Thyroid gland (tissue), 4 donors: ENCODE data around the gene MR1. TPM values are rescaled to one million over a fixed set of nuclear protein-coding genes. Genes with fewer than 3 reads are reported as not detected.

Source experiments
- DNase-seq, 2 donors: peaks; one replicate each; pipeline ENCODE4 v3.0.0-alpha.2; 2019
- H3K27ac ChIP-seq, 3 donors: fragments of 200-600 bp; sonication (generic); 1 replicate in 2 of 3; 2 replicates in 1 of 3; pipeline ENCODE4 v1.5.1; 2016 to 2019; ENCODE audit warnings: mild to moderate bottlenecking in 1 of 3, moderate library complexity in 1 of 3
- H3K27me3 ChIP-seq: fragments of 200-600 bp; sonication (generic); one replicate; pipeline ENCODE4 v1.5.1; 2019
- H3K36me3 ChIP-seq, 2 donors: fragments of 200-600 bp; sonication (generic); one replicate each; pipeline ENCODE4 v1.5.1; 2016 to 2019
- H3K4me1 ChIP-seq, 2 donors: fragments of 200-600 bp; sonication (generic); one replicate each; pipeline ENCODE4 v1.5.1; 2017 to 2019
- H3K4me3 ChIP-seq, 3 donors: fragments of 200-600 bp; sonication (generic); replicated peaks in 1 of 3; 1 replicate in 2 of 3; 2 replicates in 1 of 3; pipeline ENCODE4 v1.5.1; 2016; ENCODE audit warnings: mild to moderate bottlenecking in 1 of 3
- H3K9me3 ChIP-seq: fragments of 200-600 bp; sonication (generic); one replicate; pipeline ENCODE4 v1.5.1; 2017
- POLR2A ChIP-seq, 2 donors: fragments of 450-650 bp; IDR thresholded peaks; one replicate each; pipeline ENCODE4 v1.6.1; 2017; ENCODE audit warnings: antibody characterized with exemption in 2 of 2, mild to moderate bottlenecking in 2 of 2, moderate library complexity in 1 of 2
- WGBS, 2 donors: methylation state at CpG; one replicate each; pipeline ENCODE4 v1.1.5; 2017; 5-methylcytosine and 5-hydroxymethylcytosine counted together
- intact Hi-C: fragments of 100-400 bp; cut with DNase I; formaldehyde crosslinking; loops from one replicate; pipeline ENCODE4 v1.15.1; 2023
- total RNA-seq, 4 donors: library from RNA; depleted of rRNA; stranded (reverse); fragments of >200 nt; gene quantifications; one replicate each; pipeline ENCODE4 v1.2.3, GENCODE V29; 2016
- TF ChIP-seq, protein P1 (sequence below), 6 experiments: fragments of 200-600 bp in 3 of 6; fragments of 450-650 bp in 3 of 6; sonication (generic) in 3 of 6; IDR thresholded peaks; one replicate each; pipeline ENCODE4 v1.5.1; 2016 to 2019; ENCODE audit warnings: antibody characterized with exemption in 6 of 6, mild to moderate bottlenecking in 2 of 6, inconsistent platforms in 1 of 6, moderate library complexity in 1 of 6

The MR1 gene
- total RNA-seq, 4 donors from 2014 or later: 21.9 to 32.2 (median 25.2) TPM

DNA sequence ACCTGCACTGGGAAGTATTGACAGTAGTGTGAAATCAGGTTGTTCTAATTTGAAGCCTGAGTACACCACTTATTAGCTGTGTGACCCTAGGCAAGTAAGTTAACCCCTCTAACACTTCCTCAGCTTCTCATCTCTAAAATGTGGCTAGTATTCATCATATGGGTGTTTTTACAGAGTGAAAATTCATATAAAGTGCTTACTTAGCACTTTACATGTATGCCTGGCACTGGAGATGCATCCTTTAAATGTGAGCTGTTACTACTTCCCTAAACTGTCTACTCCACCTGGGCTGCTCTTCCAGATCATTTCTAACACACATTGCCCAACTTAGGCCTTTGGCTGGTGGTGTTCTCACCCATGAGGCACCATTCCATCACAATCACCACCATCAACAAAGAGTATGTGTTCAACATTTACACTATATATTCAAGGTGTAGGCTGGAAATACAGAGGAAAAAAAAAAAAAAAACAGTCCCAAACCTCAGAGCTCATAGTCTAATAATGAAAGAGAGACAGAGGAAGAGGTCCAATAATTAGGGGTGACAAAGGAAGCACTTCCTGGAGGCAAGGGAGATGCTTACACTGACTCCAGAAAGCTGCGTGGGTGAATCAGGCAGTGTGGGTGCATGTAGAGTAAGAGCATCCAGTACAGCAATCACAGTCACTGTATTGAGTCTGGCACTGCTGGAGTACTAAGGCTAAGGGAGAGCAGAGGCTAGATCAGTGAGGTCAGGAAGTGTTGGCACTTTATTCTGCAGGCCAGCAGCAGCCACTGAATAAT lies 14.7 kb upstream of the MR1 start:
- TF ChIP-seq, protein P1, sequence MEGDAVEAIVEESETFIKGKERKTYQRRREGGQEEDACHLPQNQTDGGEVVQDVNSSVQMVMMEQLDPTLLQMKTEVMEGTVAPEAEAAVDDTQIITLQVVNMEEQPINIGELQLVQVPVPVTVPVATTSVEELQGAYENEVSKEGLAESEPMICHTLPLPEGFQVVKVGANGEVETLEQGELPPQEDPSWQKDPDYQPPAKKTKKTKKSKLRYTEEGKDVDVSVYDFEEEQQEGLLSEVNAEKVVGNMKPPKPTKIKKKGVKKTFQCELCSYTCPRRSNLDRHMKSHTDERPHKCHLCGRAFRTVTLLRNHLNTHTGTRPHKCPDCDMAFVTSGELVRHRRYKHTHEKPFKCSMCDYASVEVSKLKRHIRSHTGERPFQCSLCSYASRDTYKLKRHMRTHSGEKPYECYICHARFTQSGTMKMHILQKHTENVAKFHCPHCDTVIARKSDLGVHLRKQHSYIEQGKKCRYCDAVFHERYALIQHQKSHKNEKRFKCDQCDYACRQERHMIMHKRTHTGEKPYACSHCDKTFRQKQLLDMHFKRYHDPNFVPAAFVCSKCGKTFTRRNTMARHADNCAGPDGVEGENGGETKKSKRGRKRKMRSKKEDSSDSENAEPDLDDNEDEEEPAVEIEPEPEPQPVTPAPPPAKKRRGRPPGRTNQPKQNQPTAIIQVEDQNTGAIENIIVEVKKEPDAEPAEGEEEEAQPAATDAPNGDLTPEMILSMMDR (IDR thresholded peaks at IDR 0.05): no peak
- TF ChIP-seq POLR2A (IDR thresholded peaks at IDR 0.05): no peak
- intact Hi-C loops: no loop called here
- Histone ChIP-seq H3K27me3 (no peaks in the 10 kb centered on the region), H3K4me3 (no peak overlapping the region), H3K9me3 (no peaks in the 10 kb centered on the region), H3K4me1 (peaks cover 22 to 24% of the 10 kb centered on the region in 2 donors), H3K27ac (no peak overlapping the region), H3K36me3 (no peaks in the 10 kb centered on the region)
- WGBS, 2 donors: 39 to 94% methylated on average over 1 of the region's 1 CpG
- DNase-seq: no peak

- Histone ChIP-seq H3K27me3 (no peaks in the 10 kb centered on the region), H3K4me1 (peaks cover 20% of the 10 kb centered on the region in 2 donors), H3K9me3 (no peaks in the 10 kb centered on the region), H3K27ac (peak overlapping the region in 1 of 3 donors; percentile 84), H3K36me3 (no peaks in the 10 kb centered on the region), H3K4me3 (peak overlapping the region in 1 of 3 donors; percentile 92)
- intact Hi-C loops: no loop called here
- WGBS, 2 donors: 35 to 39% methylated on average over 3 of the region's 3 CpGs
- TF ChIP-seq, protein P1 (IDR thresholded peaks at IDR 0.05): no peak
- no peak for TF ChIP-seq POLR2A (IDR thresholded peaks at IDR 0.05)
- no peak for DNase-seq
Measured at GRCh38 chr1:181021159-181021558, 12.6 kb upstream of the MR1 start.

DNA sequence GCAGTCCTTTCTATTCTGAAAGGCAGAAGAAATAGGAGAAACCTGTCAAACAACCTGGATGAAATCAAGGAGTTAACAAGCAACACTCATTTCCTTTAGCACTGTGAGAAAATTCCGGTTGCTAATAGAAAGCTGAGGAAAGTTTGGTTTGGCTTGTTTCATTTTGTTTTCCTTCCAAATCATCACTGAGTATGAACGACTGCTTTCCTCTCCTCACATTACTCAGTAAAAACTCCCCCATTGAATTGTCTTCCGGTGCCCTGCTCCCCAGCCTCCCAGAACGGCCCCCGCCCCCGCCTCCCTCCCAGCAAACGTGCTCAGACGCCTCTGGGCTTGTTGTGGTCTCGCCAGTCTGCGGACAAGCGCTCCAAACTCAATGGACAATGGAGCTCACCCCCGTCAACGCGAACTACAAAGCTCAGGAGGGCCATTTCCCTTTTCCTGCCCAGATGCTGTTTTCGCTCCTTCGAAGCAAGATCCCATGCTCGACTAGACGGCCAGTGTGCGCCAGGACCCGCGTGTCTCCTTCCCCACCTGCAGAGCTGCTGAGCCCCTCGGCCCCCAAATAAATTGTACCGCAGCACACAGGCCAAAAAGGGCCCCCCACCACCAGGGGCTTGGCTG lies 11.9 kb upstream of the MR1 start:
- intact Hi-C loops: no loop called here
- Histone ChIP-seq H3K27me3 (no peaks in the 10 kb centered on the region), H3K4me1 (peaks cover 12 to 13% of the 10 kb centered on the region in 2 donors), H3K9me3 (no peaks in the 10 kb centered on the region), H3K27ac (peak overlapping the region; percentile 84 to 91 (median 84)), H3K4me3 (peak overlapping the region; percentile 79 to 97 (median 92)), H3K36me3 (no peaks in the 10 kb centered on the region)
- TF ChIP-seq POLR2A (IDR thresholded peaks at IDR 0.05): peak in 1 of 2 donors; percentile 21
- TF ChIP-seq, protein P1 (IDR thresholded peaks at IDR 0.05): no peak
- 0 to 1% methylated on average over 21 to 23 of the region's 23 CpGs for WGBS, 2 donors
- DNase-seq: peak; percentile 75 to 77

- Histone ChIP-seq H3K36me3 (no peaks in the 10 kb centered on the region), H3K4me1 (peaks cover 12 to 13% of the 10 kb centered on the region in 2 donors), H3K27ac (peak overlapping the region; percentile 50 to 70 (median 65)), H3K27me3 (no peaks in the 10 kb centered on the region), H3K9me3 (no peaks in the 10 kb centered on the region), H3K4me3 (no peak overlapping the region)
- TF ChIP-seq, protein P1 (IDR thresholded peaks at IDR 0.05): peak in 1 of 6 experiments; percentile 24
- no peak for TF ChIP-seq POLR2A (IDR thresholded peaks at IDR 0.05)
- DNase-seq: peak in 1 of 2 donors; percentile 31
- intact Hi-C loops: no loop called here
- WGBS, 2 donors: 73 to 74% methylated on average over 10 of the region's 10 CpGs
Measured at GRCh38 chr1:181023265-181024057, 10.3 kb upstream of the MR1 start.
